ENCODE results near the gene TBX15.
"Not testable (repeated sequence)": the region's sequence is repeated elsewhere in the genome, so short reads cannot be mapped to it uniquely, and the experiment has no call there.

The TBX15 gene

GRCh38 chr1:118958140-118958539 lies 30.0 kb downstream of the TBX15 start:
- FAIRE-seq = no peak

- not testable (repeated sequence) for FAIRE-seq
Observed at GRCh38 chr1:118957579-118957978, 30.6 kb downstream of the TBX15 start.

GRCh38 chr1:118954301-118954905 lies 33.7 kb downstream of the TBX15 start:
- no peak for FAIRE-seq

GRCh38 chr1:118951270-118951936 lies 36.7 kb downstream of the TBX15 start:
- FAIRE-seq = no peak

- no peak for FAIRE-seq
Observed at GRCh38 chr1:118949315-118949714, 38.8 kb downstream of the TBX15 start.

- no peak for FAIRE-seq
Observed at GRCh38 chr1:118948846-118949245, 39.3 kb downstream of the TBX15 start.

- FAIRE-seq = no peak
Observed at GRCh38 chr1:118948351-118948750, 39.8 kb downstream of the TBX15 start.

- no peak for FAIRE-seq
Observed at GRCh38 chr1:118947790-118948189, 40.4 kb downstream of the TBX15 start.

GRCh38 chr1:118947003-118947765 lies 41.0 kb downstream of the TBX15 start:
- no peak for FAIRE-seq

- no peak for FAIRE-seq
Observed at GRCh38 chr1:118945489-118945888, 42.7 kb downstream of the TBX15 start.

GRCh38 chr1:118944546-118944945 lies 43.6 kb downstream of the TBX15 start:
- no peak for FAIRE-seq

- no peak for FAIRE-seq
Observed at GRCh38 chr1:118944133-118944532, 44.0 kb downstream of the TBX15 start.

GRCh38 chr1:118940957-118941356 lies 47.2 kb downstream of the TBX15 start:
- no peak for FAIRE-seq

- FAIRE-seq = no peak
Observed at GRCh38 chr1:118937413-118938072, 50.6 kb downstream of the TBX15 start.

GRCh38 chr1:118934706-118935105 lies 53.4 kb downstream of the TBX15 start:
- no peak for FAIRE-seq

- FAIRE-seq = no peak
Observed at GRCh38 chr1:118933051-118933781, 54.9 kb downstream of the TBX15 start.

GRCh38 chr1:118931876-118932275 lies 56.3 kb downstream of the TBX15 start:
- no peak for FAIRE-seq

GRCh38 chr1:118928739-118929554 lies 59.2 kb downstream of the TBX15 start:
- FAIRE-seq = no peak

GRCh38 chr1:118927427-118928187 lies 60.5 kb downstream of the TBX15 start:
- FAIRE-seq = no peak

- FAIRE-seq = no peak
Observed at GRCh38 chr1:118926261-118926660, 61.9 kb downstream of the TBX15 start.

GRCh38 chr1:118925651-118926050 lies 62.5 kb downstream of the TBX15 start:
- FAIRE-seq = no peak
